ENCODE data around the gene IKZF1. TPM values are rescaled to one million over a fixed set of nuclear protein-coding genes. Genes with fewer than 3 reads are reported as not detected.

IKZF1 gene
- total RNA-seq, 2 donors from 2014 or later: 4.9 to 5.6 TPM

DNA sequence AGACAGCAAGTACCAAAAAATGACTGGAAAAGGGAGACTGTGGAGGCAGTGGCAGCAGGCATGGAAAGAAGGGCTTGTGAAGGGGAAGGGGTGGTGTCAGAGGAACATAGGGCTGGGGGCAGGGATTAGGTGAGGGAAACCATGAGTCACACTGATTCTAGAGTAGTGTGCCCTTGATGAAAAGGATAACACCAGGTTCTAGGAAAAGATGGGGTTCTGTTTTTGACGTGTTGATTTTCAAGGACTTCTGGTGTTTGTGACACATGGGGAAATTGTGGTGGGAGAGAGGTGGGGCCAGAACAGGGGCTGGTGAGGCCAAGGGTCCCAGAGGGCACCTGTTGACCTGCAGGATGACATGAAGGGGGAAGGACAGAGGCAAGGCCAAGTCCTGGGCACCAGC, 88.6 kb downstream of the IKZF1 start:
- TF ChIP-seq, protein P1, sequence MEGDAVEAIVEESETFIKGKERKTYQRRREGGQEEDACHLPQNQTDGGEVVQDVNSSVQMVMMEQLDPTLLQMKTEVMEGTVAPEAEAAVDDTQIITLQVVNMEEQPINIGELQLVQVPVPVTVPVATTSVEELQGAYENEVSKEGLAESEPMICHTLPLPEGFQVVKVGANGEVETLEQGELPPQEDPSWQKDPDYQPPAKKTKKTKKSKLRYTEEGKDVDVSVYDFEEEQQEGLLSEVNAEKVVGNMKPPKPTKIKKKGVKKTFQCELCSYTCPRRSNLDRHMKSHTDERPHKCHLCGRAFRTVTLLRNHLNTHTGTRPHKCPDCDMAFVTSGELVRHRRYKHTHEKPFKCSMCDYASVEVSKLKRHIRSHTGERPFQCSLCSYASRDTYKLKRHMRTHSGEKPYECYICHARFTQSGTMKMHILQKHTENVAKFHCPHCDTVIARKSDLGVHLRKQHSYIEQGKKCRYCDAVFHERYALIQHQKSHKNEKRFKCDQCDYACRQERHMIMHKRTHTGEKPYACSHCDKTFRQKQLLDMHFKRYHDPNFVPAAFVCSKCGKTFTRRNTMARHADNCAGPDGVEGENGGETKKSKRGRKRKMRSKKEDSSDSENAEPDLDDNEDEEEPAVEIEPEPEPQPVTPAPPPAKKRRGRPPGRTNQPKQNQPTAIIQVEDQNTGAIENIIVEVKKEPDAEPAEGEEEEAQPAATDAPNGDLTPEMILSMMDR (IDR thresholded peaks at IDR 0.05): no peak
- DNase-seq: no peak
- no peak overlapping the region for H3K27ac ChIP-seq
- no peaks in the 10 kb centered on the region for H3K27me3 ChIP-seq
- no peaks in the 10 kb centered on the region for H3K9me3 ChIP-seq
- H3K4me3 ChIP-seq: no peak overlapping the region
- H3K9ac ChIP-seq (ENCODE audit: low read depth in 2 of 2, low read length in 2 of 2): no peak overlapping the region
- intact Hi-C loops (cut with DNase I): no loop called here
- no peaks in the 10 kb centered on the region for H3K4me1 ChIP-seq
- H3K36me3 ChIP-seq: no peaks in the 10 kb centered on the region

DNA sequence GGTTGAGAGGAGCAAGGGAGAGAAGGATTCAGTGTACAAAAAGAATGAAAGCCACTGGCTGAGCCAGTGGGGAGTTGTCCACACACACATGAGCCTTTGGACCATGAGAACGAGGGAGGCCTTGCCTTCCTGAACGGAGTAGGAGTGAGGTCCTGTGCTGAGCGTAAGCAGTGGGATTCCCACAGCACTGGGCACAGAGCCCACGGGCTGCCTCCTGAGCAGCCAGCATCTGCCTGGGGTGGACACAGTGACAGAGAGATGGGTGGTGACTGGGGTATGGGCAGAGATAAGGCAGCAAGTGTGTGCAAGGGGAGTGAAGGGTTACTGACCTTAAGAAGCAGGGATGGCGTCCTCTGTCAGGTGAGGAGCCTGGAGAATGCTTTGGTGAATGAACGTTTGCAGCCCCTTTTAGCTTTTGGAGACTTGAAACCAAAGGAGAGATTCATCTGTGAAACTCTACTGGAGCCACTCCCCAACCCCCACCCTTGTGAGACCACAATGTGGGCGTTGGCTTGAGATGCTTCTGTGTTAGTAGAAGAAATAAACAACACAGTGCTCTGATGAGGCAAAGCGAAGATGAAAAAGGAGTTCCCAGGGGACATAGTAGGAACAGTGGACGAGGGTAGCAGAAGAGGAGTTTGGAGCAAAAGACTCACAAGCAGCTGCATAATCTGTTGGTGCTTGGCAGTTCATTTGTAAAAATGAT, 89.2 kb downstream of the IKZF1 start:
- Histone ChIP-seq H3K4me3 (no peak overlapping the region), H3K4me1 (no peaks in the 10 kb centered on the region), H3K9me3 (no peaks in the 10 kb centered on the region), H3K27ac (no peak overlapping the region), H3K27me3 (no peaks in the 10 kb centered on the region), H3K9ac (ENCODE audit: low read depth in 2 of 2, low read length in 2 of 2) (no peak overlapping the region), H3K36me3 (no peaks in the 10 kb centered on the region)
- TF ChIP-seq, protein P1 (IDR thresholded peaks at IDR 0.05): no peak
- intact Hi-C loops (cut with DNase I): no loop called here
- DNase-seq: no peak

DNA sequence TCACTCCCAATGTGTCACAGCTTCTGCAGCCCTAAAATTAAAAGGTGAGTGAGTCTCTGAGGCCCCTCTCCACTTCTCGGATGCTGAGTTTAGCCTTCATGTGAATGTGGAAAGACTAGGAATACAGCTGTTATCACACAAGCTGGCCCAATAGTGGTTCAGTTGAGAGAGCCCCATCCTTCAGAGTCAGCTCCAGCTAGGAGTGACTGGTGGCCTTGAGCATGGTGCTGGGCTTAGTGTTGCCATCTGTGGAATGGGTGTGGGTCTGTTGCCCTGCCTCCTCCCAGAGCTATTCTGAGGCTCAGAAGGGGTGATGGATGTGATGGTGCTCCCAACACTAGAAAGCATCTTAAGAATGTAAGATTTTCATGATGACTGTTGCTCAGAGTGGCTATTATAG, 89.8 kb downstream of the IKZF1 start:
- no peak overlapping the region for H3K4me3 ChIP-seq
- no peaks in the 10 kb centered on the region for H3K9me3 ChIP-seq
- H3K9ac ChIP-seq (ENCODE audit: low read depth in 2 of 2, low read length in 2 of 2): no peak overlapping the region
- H3K4me1 ChIP-seq: no peaks in the 10 kb centered on the region
- TF ChIP-seq, protein P1 (IDR thresholded peaks at IDR 0.05): no peak
- intact Hi-C loops (cut with DNase I): no loop called here
- no peaks in the 10 kb centered on the region for H3K36me3 ChIP-seq
- DNase-seq: no peak
- H3K27me3 ChIP-seq: no peaks in the 10 kb centered on the region
- no peak overlapping the region for H3K27ac ChIP-seq

DNA sequence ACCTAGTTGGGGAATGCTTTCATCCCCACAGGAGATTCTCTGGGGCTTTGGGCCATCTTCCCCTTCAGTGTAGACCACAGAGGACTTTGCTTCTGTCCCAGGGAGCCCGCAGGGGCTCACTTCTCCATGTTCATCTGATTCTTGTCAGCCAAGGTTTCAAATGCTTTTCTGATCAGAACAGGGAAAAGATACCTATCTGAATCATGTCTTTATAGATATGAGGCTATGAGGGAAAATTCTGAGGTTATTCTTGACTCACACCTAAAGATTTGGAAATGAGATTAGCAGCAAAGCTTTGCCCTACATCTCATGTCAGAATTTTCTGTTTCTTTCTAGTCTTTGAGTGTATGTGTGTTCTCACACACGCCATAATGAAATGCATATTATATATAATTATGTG, 92.3 kb downstream of the IKZF1 start:
- Histone ChIP-seq H3K27ac (no peak overlapping the region), H3K9me3 (no peaks in the 10 kb centered on the region), H3K4me3 (no peak overlapping the region), H3K4me1 (no peaks in the 10 kb centered on the region), H3K9ac (ENCODE audit: low read depth in 2 of 2, low read length in 2 of 2) (no peak overlapping the region), H3K27me3 (no peaks in the 10 kb centered on the region), H3K36me3 (no peaks in the 10 kb centered on the region)
- intact Hi-C loops (cut with DNase I): no loop called here
- TF ChIP-seq, protein P1 (IDR thresholded peaks at IDR 0.05): no peak
- no peak for DNase-seq

DNA sequence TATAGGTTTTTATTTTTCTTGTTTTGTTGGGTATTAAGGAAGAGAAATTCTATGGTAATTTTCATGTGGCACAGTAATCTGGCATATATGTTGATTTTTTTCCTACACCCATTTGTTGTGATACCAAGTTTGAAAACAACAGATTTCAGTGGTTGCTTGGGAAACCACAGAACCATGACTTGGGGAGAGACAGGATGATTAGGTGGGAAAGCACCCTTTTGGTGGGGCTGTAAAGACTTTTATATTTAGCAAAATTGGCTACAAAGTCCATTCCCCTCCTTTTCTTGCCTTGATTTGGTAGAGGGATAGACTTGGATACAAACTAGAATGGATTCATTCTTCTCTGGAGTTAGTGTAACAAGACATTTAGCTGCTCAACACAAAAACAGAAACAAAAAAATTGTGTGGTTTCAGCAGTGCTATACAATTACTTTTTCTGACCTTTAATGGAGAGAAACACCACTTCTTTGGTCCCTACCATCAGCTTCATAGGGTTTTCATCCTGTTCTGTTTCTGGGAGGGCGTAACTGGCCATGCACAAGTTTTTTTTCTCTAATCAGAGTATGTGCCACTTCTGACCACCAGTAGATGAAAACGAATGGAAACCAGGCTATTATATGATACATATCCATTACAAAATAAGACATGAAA, 92.9 kb downstream of the IKZF1 start:
- Histone ChIP-seq H3K4me1 (no peaks in the 10 kb centered on the region), H3K9me3 (no peaks in the 10 kb centered on the region), H3K36me3 (no peaks in the 10 kb centered on the region), H3K27me3 (no peaks in the 10 kb centered on the region), H3K27ac (no peak overlapping the region), H3K4me3 (no peak overlapping the region), H3K9ac (ENCODE audit: low read depth in 2 of 2, low read length in 2 of 2) (no peak overlapping the region)
- TF ChIP-seq, protein P1 (IDR thresholded peaks at IDR 0.05): no peak
- no peak for DNase-seq
- intact Hi-C loops (cut with DNase I): no loop called here

All from colonic mucosa (tissue), 4 donors.